SU-DHL-6 (cell line): ENCODE data around the gene VPS26B.

Source experiments
- CTCF ChIP-seq: fragments of 200-600 bp; sonication (generic); IDR thresholded peaks from one replicate; pipeline ENCODE4 v1.5.1; 2017; ENCODE audit warnings: antibody characterized with exemption, mild to moderate bottlenecking, low read length, moderate library complexity; ENCODE audit not compliant: insufficient read depth, poor library complexity, severe bottlenecking
- EZH2phosphoT487 ChIP-seq: fragments of 200-600 bp; sonication (generic), shearing (Covaris generic); conservative IDR thresholded peaks from 2 replicates; pipeline ENCODE4 v1.6.1; 2018; ENCODE audit warnings: mild to moderate bottlenecking, antibody characterized with exemption, low read length, moderate library complexity, mixed read lengths

- TF ChIP-seq CTCF = no peak
- TF ChIP-seq EZH2phosphoT487 = no peak
These were observed 4.8 kb downstream of the VPS26B start for GRCh38 chr11:134229126-134229790.
